Stimulated activated CD8-positive, alpha-beta memory T cell treated with anti-CD3 and anti-CD28 coated beads, Interleukin-2, amount 100 ng/mL, for 1 hour (primary cell): Measurements from ENCODE around the gene SMIM32.

ENCODE experiments used
- DNase-seq, 2 donors: peaks; one replicate each; pipeline ENCODE4 v3.0.0-alpha.2; 2020; ENCODE audit warnings: low read depth in 2 of 2

Gene SMIM32

GRCh38 chr5:136207631-136208030 lies 14.7 kb upstream of the SMIM32 start:
- no peak for DNase-seq

- no peak for DNase-seq
These were observed 13.4 kb upstream of the SMIM32 start for GRCh38 chr5:136206361-136206760.

GRCh38 chr5:136205941-136206340 lies 13.0 kb upstream of the SMIM32 start:
- DNase-seq = no peak

- DNase-seq = no peak
These were observed 12.2 kb upstream of the SMIM32 start for GRCh38 chr5:136205061-136205702.

GRCh38 chr5:136203303-136203922 lies 10.5 kb upstream of the SMIM32 start:
- no peak for DNase-seq

GRCh38 chr5:136202469-136203205 lies 9.7 kb upstream of the SMIM32 start:
- no peak for DNase-seq

- no peak for DNase-seq
These were observed 8.9 kb upstream of the SMIM32 start for GRCh38 chr5:136201870-136202269.

- DNase-seq = no peak
These were observed 7.8 kb upstream of the SMIM32 start for GRCh38 chr5:136200761-136201160.

GRCh38 chr5:136200130-136200529 lies 7.2 kb upstream of the SMIM32 start:
- no peak for DNase-seq

- no peak for DNase-seq
These were observed 6.4 kb upstream of the SMIM32 start for GRCh38 chr5:136199408-136199807.

GRCh38 chr5:136198453-136198852 lies 5.5 kb upstream of the SMIM32 start:
- DNase-seq = no peak

- DNase-seq = no peak
These were observed 4.6 kb upstream of the SMIM32 start for GRCh38 chr5:136197462-136198142.

GRCh38 chr5:136195971-136196820 lies 3.2 kb upstream of the SMIM32 start:
- DNase-seq = no peak

- DNase-seq = no peak
These were observed 1.6 kb upstream of the SMIM32 start for GRCh38 chr5:136194576-136194975.

GRCh38 chr5:136193322-136193935 lies 467 bp upstream of the SMIM32 start:
- DNase-seq = no peak

- no peak for DNase-seq
These were observed 892 bp downstream of the SMIM32 start for GRCh38 chr5:136192015-136192525.

GRCh38 chr5:136191304-136192014 lies 1.5 kb downstream of the SMIM32 start:
- no peak for DNase-seq

GRCh38 chr5:136190904-136191303 lies 2.1 kb downstream of the SMIM32 start:
- DNase-seq = no peak

GRCh38 chr5:136190091-136190720 lies 2.8 kb downstream of the SMIM32 start:
- DNase-seq = no peak

GRCh38 chr5:136188859-136189258 lies 4.1 kb downstream of the SMIM32 start:
- no peak for DNase-seq
